ENCODE data around the gene CAMK2A.

- no peak for TF ChIP-seq CTCF (IDR thresholded peaks at IDR 0.05)
- TF ChIP-seq POLR2A (IDR thresholded peaks at IDR 0.05) = no peak
These were observed 29.9 kb upstream of the CAMK2A start for GRCh38 chr5:150319484-150319790.
